ENCODE results near the gene SORL1-AS1.

GRCh38 chr11:121439337-121439736 lies 13.4 kb downstream of the SORL1-AS1 start:
- TF ChIP-seq CTCF (IDR thresholded peaks at IDR 0.05) (no peak), RXRA (IDR thresholded peaks at IDR 0.05; ENCODE audit: borderline replicate concordance, low read depth) (no peak), EP300 (IDR thresholded peaks at IDR 0.05; ENCODE audit: borderline replicate concordance in 1 of 2, low read depth in 1 of 2, low read length in 1 of 2) (no peak), EZH2phosphoT487 (IDR thresholded peaks at IDR 0.05; ENCODE audit: borderline replicate concordance, low read depth) (no peak), ELF1 (IDR thresholded peaks at IDR 0.05) (no peak), NFIC (IDR thresholded peaks at IDR 0.05; ENCODE audit: borderline replicate concordance) (no peak), JUND (IDR thresholded peaks at IDR 0.05) (no peak), POLR2AphosphoS5 (IDR thresholded peaks at IDR 0.05; ENCODE audit: low read depth, low read length) (no peak)

Data from SK-N-SH (cell line).